AG04449 (cell line): ENCODE measurements around the gene ANKRD12.

Experiments used
- CTCF ChIA-PET: fragments of 350-600 bp; formaldehyde crosslinking; extraction: SDS; loops from one replicate; lab custom pipeline; 2021; ENCODE audit warnings: antibody characterized with exemption; lab: Yijun Ruan, JAX
- POLR2A ChIA-PET: fragments of 400-600, 350-600 bp; formaldehyde crosslinking; extraction: SDS; loops from one replicate; lab custom pipeline; 2020; ENCODE audit warnings: antibody characterized with exemption, inconsistent platforms; lab: Yijun Ruan, JAX
- DNase-seq: peaks from one replicate; pipeline ENCODE4 v3.0.0-alpha.2; 2010; ENCODE audit warnings: low read depth, low spot score
- H3K4me3 ChIP-seq: 2 replicates; pipeline ENCODE4 v1.5.1; 2011; ENCODE audit warnings: low read depth, mild to moderate bottlenecking, control low read depth, low read length
- TF ChIP-seq, protein P1 (sequence below): IDR thresholded peaks from one replicate; pipeline ENCODE4 v1.5.1; 2011; ENCODE audit warnings: mild to moderate bottlenecking, moderate library complexity, low read length, control low read depth, inconsistent platforms; ENCODE audit not compliant: insufficient read depth; ENCODE audit errors: missing control alignments

ANKRD12 gene

DNA sequence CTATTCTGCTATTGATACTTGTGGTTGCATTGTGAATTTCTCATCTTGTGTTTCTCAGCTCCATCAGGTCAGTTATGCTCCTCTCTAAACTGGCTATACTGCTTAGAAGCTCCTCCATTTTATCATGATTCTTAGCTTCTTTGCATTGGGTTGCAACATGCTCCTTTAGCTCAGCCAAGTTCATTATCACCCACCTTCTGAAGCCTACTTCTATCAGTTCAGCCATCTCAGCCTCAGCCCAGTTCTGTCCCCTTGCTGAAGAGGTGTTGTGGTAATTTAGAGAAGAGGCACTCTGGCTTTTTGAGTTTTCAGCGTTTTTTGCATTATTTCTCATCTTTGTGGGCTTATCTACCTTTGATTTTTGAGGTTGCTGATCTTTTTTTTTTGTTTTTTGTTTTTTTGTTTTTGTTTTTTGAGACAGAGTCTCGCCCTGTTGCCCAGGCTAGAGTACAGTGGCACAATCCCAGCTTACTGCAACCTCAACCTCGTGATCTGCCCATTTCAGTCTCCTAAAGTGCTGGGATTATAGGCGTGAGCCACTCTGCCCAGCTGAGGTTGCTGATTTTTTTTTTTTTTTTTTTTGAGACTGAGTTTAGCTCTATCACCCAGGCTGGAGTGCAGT is 36.0 kb downstream of the ANKRD12 start:
- ChIA-PET POLR2A (no interaction called here), CTCF (interaction anchor here (0.7 to 1.8 kb wide), 2 partner anchors 11 to 16 kb away, joined by 3 read pairs; no protein-coding TSS in a partner anchor)
- DNase-seq, result no peak
- no peak overlapping the region for H3K4me3 ChIP-seq
- TF ChIP-seq, protein P1, sequence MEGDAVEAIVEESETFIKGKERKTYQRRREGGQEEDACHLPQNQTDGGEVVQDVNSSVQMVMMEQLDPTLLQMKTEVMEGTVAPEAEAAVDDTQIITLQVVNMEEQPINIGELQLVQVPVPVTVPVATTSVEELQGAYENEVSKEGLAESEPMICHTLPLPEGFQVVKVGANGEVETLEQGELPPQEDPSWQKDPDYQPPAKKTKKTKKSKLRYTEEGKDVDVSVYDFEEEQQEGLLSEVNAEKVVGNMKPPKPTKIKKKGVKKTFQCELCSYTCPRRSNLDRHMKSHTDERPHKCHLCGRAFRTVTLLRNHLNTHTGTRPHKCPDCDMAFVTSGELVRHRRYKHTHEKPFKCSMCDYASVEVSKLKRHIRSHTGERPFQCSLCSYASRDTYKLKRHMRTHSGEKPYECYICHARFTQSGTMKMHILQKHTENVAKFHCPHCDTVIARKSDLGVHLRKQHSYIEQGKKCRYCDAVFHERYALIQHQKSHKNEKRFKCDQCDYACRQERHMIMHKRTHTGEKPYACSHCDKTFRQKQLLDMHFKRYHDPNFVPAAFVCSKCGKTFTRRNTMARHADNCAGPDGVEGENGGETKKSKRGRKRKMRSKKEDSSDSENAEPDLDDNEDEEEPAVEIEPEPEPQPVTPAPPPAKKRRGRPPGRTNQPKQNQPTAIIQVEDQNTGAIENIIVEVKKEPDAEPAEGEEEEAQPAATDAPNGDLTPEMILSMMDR, result no peak

DNA sequence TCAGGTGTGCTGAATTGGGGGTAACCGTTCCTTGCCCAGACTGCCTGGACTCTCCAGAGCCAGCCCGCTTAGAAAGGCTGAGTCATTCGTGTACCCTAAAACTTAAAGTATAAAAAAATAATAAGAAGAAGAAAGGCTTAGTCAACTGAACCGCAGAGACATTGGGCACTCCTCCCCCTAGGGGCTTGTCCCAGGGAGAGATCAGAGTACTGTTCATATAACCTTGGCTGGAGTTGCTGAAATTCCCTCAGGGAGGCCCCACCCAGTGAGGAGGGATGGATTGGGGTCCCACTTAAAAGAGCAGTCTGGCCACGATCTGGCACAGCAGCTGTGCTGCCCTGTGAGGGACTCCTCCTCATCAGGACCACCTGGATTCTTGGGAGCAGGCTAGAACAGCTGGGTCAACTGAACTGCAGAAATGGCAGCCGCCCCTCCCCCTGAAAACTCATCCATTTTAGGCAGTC is 37.2 kb downstream of the ANKRD12 start:
- POLR2A ChIA-PET, result no interaction called here
- CTCF ChIA-PET, result no interaction called here
- TF ChIP-seq, protein P1, result no peak
- no peak overlapping the region for H3K4me3 ChIP-seq
- DNase-seq, result no peak

DNA sequence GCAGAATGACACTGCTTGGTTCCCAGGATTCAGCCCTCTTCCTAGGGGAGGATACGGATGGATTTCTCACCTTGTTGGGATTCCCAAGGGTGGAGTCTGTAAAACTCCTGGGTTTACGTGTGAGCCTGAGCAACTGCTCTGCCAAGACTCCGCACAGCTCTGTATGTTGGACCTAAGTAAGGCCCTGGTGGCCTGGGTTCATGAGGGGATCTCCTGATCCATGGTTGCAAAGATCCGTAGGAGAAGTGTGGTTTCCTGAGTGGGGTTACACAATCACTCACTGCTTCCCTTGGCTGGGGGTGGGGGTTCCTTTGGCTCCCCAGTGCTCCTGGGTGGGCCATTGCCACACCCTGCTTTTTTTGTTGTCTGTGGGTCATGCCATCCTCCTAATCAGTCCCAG is 37.7 kb downstream of the ANKRD12 start:
- POLR2A ChIA-PET, result no interaction called here
- CTCF ChIA-PET, result no interaction called here
- TF ChIP-seq, protein P1, result no peak
- DNase-seq, result no peak
- H3K4me3 ChIP-seq, result no peak overlapping the region

DNA sequence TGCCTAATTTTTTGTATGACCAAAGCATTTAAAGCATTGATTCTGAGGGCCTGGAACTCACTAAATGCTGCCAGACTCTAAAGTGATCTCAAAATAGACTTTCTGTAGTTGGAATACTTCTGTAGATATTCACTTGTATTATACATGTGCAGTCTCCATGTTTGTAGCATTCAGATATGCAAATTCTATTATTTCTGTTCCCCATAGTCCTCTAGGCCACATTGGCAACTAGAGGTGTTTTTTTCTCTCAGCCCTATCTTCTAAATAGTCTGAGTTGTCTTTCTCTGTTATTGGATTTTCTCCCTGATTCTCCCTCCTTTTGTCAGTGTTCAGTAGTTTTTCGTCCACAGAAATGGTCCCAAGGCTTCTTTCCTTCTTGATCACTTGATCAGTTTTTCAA is 38.5 kb downstream of the ANKRD12 start:
- ChIA-PET POLR2A (no interaction called here), CTCF (interaction anchor here (2.0 kb wide), 1 partner anchor 101 kb away, joined by 5 read pairs; no protein-coding TSS in a partner anchor)
- no peak overlapping the region for H3K4me3 ChIP-seq
- TF ChIP-seq, protein P1, result no peak
- no peak for DNase-seq

DNA sequence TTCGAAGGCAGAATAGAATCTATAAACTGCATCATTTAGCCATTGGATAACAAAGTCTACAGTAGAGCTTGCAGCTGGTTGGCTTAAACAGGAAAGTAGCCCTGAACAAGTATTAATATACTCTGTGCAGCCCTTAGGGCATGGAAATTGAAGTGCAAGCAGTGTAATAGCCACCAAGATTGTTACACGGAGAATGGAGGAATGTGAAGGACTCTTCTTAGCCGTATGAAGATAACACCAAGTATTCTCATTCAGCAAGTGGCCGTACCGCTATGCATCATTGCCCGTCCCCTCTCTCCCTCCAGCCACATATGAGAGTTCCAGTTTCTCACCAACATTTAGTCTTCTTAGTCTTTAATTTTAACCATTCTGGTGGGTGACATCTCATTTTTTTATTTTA is 40.5 kb downstream of the ANKRD12 start:
- CTCF ChIA-PET, result interaction anchor here (1.0 kb wide), 1 partner anchor 31 kb away, joined by 4 read pairs; no protein-coding TSS in a partner anchor
- POLR2A ChIA-PET, result no interaction called here
- TF ChIP-seq, protein P1, result no peak

DNA sequence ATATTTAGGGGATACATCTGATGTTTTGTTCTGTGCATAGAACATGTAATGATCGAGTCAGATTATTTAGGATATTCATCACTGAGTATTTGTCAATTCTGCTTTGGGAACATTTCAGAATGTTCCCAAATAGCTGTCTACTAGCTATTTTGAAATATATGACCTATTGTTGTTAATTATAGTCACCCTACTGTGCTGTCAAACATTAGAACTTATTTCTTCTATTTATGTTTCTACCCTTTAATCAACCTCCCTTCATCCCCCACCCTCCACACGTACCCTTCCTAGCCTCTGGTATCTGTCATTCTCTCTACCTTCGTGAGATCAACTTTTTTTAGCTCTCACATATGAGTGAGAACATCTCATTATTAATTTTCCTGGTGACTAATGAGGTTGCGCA is 40.9 kb downstream of the ANKRD12 start:
- ChIA-PET POLR2A (no interaction called here), CTCF (interaction anchor here (0.7 to 1.0 kb wide), 2 partner anchors 11 to 31 kb away, joined by 3 to 4 read pairs; no protein-coding TSS in a partner anchor)
- TF ChIP-seq, protein P1, result no peak
- H3K4me3 ChIP-seq, result no peak overlapping the region
- DNase-seq, result no peak

More for the DNA sequence above, 40.5 kb downstream of the ANKRD12 start:
- H3K4me3 ChIP-seq, result no peak overlapping the region
- DNase-seq, result no peak
